HEK293 (cell line): Measurements from ENCODE around the gene KRTAP19-2.

Experiments used
- CTCF ChIA-PET: fragments of 350-600 bp; formaldehyde crosslinking; extraction: SDS; loops from one replicate; lab custom pipeline; 2021; ENCODE audit warnings: antibody characterized with exemption; lab: Yijun Ruan, JAX
- POLR2A ChIA-PET: fragments of 300-600 bp; formaldehyde crosslinking; extraction: SDS; loops from one replicate; lab custom pipeline; 2020; ENCODE audit warnings: antibody characterized with exemption, inconsistent platforms; lab: Yijun Ruan, JAX
- H3K27ac ChIP-seq: fragments of 200-500 bp; sonication (Bioruptor generic); 2 replicates; pipeline ENCODE4 v1.5.1; 2014; ENCODE audit warnings: low read depth, low read length, control low read depth, inconsistent platforms; ENCODE audit errors: extremely low read depth
- H3K36me3 ChIP-seq, 2 experiments: fragments of 200-500 bp in 1 of 2; sonication (Bioruptor generic) in 1 of 2; 1 replicate in 1 of 2; 2 replicates in 1 of 2; pipeline ENCODE4 v1.5.1; 2014 to 2017; ENCODE audit warnings: inconsistent platforms in 2 of 2, low read length in 2 of 2; ENCODE audit not compliant: control insufficient read depth in 2 of 2, insufficient read depth in 1 of 2
- H3K4me1 ChIP-seq: fragments of 200-500 bp; sonication (Bioruptor generic); 2 replicates; pipeline ENCODE4 v1.5.1; 2014; ENCODE audit warnings: mild to moderate bottlenecking, low read length, inconsistent platforms; ENCODE audit not compliant: control insufficient read depth, insufficient read depth
- H3K4me3 ChIP-seq: 2 replicates; pipeline ENCODE4 v1.5.1; 2011; ENCODE audit warnings: low read depth, mild to moderate bottlenecking, control low read depth, low read length, moderate library complexity
- H3K9me3 ChIP-seq: fragments of 200-500 bp; sonication (Bioruptor generic); 2 replicates; pipeline ENCODE4 v1.5.1; 2014; ENCODE audit warnings: low read depth, low read length, inconsistent platforms; ENCODE audit not compliant: control insufficient read depth, insufficient read depth
- ATF2 ChIP-seq: fragments of 450-650 bp; formaldehyde crosslinking; IDR thresholded peaks from 2 replicates; pipeline ENCODE4 v1.5.1; 2016; ENCODE audit warnings: missing biosample characterization, missing genetic modification characterization, low read depth
- GLI4 ChIP-seq: fragments of 450-650 bp; formaldehyde crosslinking; IDR thresholded peaks from 2 replicates; pipeline ENCODE4 v1.5.1; 2016; ENCODE audit warnings: missing biosample characterization, missing genetic modification characterization
- MEIS1 ChIP-seq: sonication (generic); formaldehyde crosslinking; IDR thresholded peaks from 2 replicates; pipeline ENCODE4 v1.8.1; 2022; ENCODE audit warnings: missing genetic modification reagents, mild to moderate bottlenecking, borderline replicate concordance
- OSR2 ChIP-seq: fragments of 450-650 bp; formaldehyde crosslinking; IDR thresholded peaks from 2 replicates; pipeline ENCODE4 v1.5.1; 2016; ENCODE audit warnings: missing biosample characterization, missing genetic modification characterization
- OVOL3 ChIP-seq: fragments of 450-650 bp; formaldehyde crosslinking; IDR thresholded peaks from 2 replicates; pipeline ENCODE4 v1.5.1; 2016; ENCODE audit warnings: missing biosample characterization, missing genetic modification characterization
- SCRT2 ChIP-seq: fragments of 450-650 bp; formaldehyde crosslinking; IDR thresholded peaks from 2 replicates; pipeline ENCODE4 v1.5.1; 2016; ENCODE audit warnings: missing biosample characterization, missing genetic modification characterization
- ZBTB11 ChIP-seq: fragments of 450-650 bp; formaldehyde crosslinking; conservative IDR thresholded peaks from 2 replicates; pipeline ENCODE4 v1.5.1; 2016; ENCODE audit warnings: low read depth, missing biosample characterization, missing genetic modification characterization
- ZBTB48 ChIP-seq: fragments of 450-650 bp; formaldehyde crosslinking; IDR thresholded peaks from 2 replicates; pipeline ENCODE4 v1.5.1; 2016; ENCODE audit warnings: missing biosample characterization, missing genetic modification characterization
- ZFP3 ChIP-seq: fragments of 450-650 bp; formaldehyde crosslinking; IDR thresholded peaks from 2 replicates; pipeline ENCODE4 v1.5.1; 2016; ENCODE audit warnings: low read depth, missing biosample characterization, missing genetic modification characterization
- ZNF112 ChIP-seq: fragments of 450-650 bp; formaldehyde crosslinking; IDR thresholded peaks from 2 replicates; pipeline ENCODE4 v1.5.0; 2017; ENCODE audit warnings: missing biosample characterization, missing genetic modification characterization
- ZNF18 ChIP-seq: fragments of 450-650 bp; formaldehyde crosslinking; IDR thresholded peaks from 2 replicates; pipeline ENCODE4 v1.5.1; 2016; ENCODE audit warnings: missing biosample characterization, missing genetic modification characterization
- ZNF335 ChIP-seq: fragments of 450-650 bp; formaldehyde crosslinking; conservative IDR thresholded peaks from 2 replicates; pipeline ENCODE4 v1.5.1; 2016; ENCODE audit warnings: missing biosample characterization, missing genetic modification characterization
- ZNF416 ChIP-seq: fragments of 450-650 bp; formaldehyde crosslinking; IDR thresholded peaks from 2 replicates; pipeline ENCODE4 v1.5.1; 2016; ENCODE audit warnings: missing biosample characterization, missing genetic modification characterization
- ZNF423 ChIP-seq: fragments of 450-650 bp; formaldehyde crosslinking; IDR thresholded peaks from 2 replicates; pipeline ENCODE4 v1.5.1; 2016; ENCODE audit warnings: missing biosample characterization, missing genetic modification characterization
- ZNF449 ChIP-seq: fragments of 450-650 bp; formaldehyde crosslinking; IDR thresholded peaks from 2 replicates; pipeline ENCODE4 v1.5.1; 2017; ENCODE audit warnings: missing biosample characterization, mild to moderate bottlenecking, missing genetic modification characterization, moderate library complexity
- ZNF473 ChIP-seq: fragments of 450-650 bp; formaldehyde crosslinking; IDR thresholded peaks from 2 replicates; pipeline ENCODE4 v1.5.1; 2017; ENCODE audit warnings: missing biosample characterization, missing genetic modification characterization
- ZNF548 ChIP-seq: fragments of 450-650 bp; formaldehyde crosslinking; IDR thresholded peaks from 2 replicates; pipeline ENCODE4 v1.5.1; 2016; ENCODE audit warnings: missing biosample characterization, missing genetic modification characterization
- ZNF624 ChIP-seq: fragments of 450-650 bp; formaldehyde crosslinking; IDR thresholded peaks from 2 replicates; pipeline ENCODE4 v1.5.1; 2017; ENCODE audit warnings: missing biosample characterization, missing genetic modification characterization
- TF ChIP-seq, protein P1 (sequence below): fragments of 450-650 bp; formaldehyde crosslinking; IDR thresholded peaks from 2 replicates; pipeline ENCODE4 v1.5.1; 2016; ENCODE audit warnings: missing biosample characterization, missing genetic modification characterization, borderline replicate concordance
- TF ChIP-seq, protein P2 (sequence below): fragments of 450-650 bp; formaldehyde crosslinking; IDR thresholded peaks from 2 replicates; pipeline ENCODE4; 2016; ENCODE audit warnings: missing biosample characterization, missing genetic modification characterization
- TF ChIP-seq, protein P3 (sequence below): fragments of 450-650 bp; formaldehyde crosslinking; IDR thresholded peaks from 2 replicates; pipeline ENCODE4 v1.5.1; 2016; ENCODE audit warnings: missing biosample characterization, missing genetic modification characterization

Gene KRTAP19-2

DNA sequence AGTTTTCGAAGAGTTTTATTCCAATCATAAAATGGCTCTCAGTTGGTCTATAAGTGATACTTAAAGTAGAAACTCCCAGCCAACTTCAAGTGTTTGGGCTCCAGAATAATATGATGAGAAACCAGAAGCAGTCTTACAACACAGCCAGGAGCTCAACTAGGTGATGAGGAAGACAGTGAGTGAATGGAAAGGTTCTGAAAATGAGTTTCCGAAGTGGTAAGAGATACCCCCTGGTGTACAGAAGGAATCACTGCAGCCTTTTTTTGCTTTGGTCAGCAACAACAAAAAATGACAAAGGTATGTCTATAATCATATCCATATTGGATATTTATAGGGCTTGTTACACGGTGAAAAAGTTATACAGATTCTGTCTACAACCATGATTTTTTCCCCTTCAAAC, 23.5 kb downstream of the KRTAP19-2 start:
- Histone ChIP-seq H3K9me3 (no peaks in the 10 kb centered on the region), H3K36me3 (no peaks in the 10 kb centered on the region), H3K4me3 (no peak overlapping the region), H3K4me1 (no peaks in the 10 kb centered on the region), H3K27ac (no peak overlapping the region)
- no peak for TF ChIP-seq MEIS1
- TF ChIP-seq, protein P1, sequence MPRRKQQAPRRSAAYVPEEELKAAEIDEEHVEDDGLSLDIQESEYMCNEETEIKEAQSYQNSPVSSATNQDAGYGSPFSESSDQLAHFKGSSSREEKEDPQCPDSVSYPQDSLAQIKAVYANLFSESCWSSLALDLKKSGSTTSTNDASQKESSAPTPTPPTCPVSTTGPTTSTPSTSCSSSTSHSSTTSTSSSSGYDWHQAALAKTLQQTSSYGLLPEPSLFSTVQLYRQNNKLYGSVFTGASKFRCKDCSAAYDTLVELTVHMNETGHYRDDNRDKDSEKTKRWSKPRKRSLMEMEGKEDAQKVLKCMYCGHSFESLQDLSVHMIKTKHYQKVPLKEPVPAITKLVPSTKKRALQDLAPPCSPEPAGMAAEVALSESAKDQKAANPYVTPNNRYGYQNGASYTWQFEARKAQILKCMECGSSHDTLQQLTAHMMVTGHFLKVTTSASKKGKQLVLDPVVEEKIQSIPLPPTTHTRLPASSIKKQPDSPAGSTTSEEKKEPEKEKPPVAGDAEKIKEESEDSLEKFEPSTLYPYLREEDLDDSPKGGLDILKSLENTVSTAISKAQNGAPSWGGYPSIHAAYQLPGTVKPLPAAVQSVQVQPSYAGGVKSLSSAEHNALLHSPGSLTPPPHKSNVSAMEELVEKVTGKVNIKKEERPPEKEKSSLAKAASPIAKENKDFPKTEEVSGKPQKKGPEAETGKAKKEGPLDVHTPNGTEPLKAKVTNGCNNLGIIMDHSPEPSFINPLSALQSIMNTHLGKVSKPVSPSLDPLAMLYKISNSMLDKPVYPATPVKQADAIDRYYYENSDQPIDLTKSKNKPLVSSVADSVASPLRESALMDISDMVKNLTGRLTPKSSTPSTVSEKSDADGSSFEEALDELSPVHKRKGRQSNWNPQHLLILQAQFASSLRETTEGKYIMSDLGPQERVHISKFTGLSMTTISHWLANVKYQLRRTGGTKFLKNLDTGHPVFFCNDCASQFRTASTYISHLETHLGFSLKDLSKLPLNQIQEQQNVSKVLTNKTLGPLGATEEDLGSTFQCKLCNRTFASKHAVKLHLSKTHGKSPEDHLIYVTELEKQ, result no peak
- no peak for TF ChIP-seq GLI4 (tag by site-specific recombination)
- TF ChIP-seq ZFP3, result no peak
- TF ChIP-seq ZNF473, result no peak
- TF ChIP-seq ZNF18, result no peak
- no peak for TF ChIP-seq ZNF624
- TF ChIP-seq, protein P2, sequence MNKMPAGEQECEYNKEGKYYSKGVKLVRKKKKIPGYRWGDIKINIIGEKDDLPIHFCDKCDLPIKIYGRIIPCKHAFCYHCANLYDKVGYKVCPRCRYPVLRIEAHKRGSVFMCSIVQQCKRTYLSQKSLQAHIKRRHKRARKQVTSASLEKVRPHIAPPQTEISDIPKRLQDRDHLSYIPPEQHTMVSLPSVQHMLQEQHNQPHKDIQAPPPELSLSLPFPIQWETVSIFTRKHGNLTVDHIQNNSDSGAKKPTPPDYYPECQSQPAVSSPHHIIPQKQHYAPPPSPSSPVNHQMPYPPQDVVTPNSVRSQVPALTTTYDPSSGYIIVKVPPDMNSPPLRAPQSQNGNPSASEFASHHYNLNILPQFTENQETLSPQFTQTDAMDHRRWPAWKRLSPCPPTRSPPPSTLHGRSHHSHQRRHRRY (tag by site-specific recombination), result no peak
- TF ChIP-seq ZNF416 (tag by site-specific recombination), result no peak
- no peak for TF ChIP-seq ZBTB48 (tag by site-specific recombination)
- no peak for TF ChIP-seq OSR2 (tag by site-specific recombination)
- TF ChIP-seq ATF2 (tag by site-specific recombination), result no peak
- CTCF ChIA-PET, result interaction anchor here (0.6 to 1.5 kb wide), 12 partner anchors 11 to 1803 kb away, joined by 3 to 6 read pairs (median 4); no protein-coding TSS in a partner anchor
- POLR2A ChIA-PET, result no interaction called here

DNA sequence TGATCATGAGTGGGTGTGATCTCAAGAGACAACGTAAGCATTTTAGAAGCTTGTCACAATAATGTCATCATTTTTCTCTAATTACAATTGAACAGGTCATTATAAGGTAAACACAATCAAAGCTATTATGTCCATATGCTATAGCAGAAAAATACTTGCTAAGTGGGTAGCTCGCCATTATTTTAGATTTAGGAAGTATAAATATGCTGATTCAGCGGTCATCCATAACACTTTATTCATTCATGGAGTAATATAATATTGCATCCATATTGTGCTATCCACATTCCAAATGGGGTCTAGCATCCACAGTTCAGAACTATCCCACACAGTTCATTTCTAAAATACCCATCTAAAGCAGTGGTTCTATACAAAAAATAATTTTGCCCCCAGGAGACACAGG, 38.7 kb downstream of the KRTAP19-2 start:
- no peaks in the 10 kb centered on the region for H3K4me1 ChIP-seq
- ChIA-PET POLR2A (no interaction called here), CTCF (interaction anchor here (0.6 to 1.3 kb wide), 2 partner anchors 15 to 1293 kb away, joined by 4 read pairs; no protein-coding TSS in a partner anchor)
- H3K27ac ChIP-seq, result no peak overlapping the region
- no peaks in the 10 kb centered on the region for H3K36me3 ChIP-seq
- no peaks in the 10 kb centered on the region for H3K9me3 ChIP-seq
- H3K4me3 ChIP-seq, result no peak overlapping the region
- TF ChIP-seq, protein P3, sequence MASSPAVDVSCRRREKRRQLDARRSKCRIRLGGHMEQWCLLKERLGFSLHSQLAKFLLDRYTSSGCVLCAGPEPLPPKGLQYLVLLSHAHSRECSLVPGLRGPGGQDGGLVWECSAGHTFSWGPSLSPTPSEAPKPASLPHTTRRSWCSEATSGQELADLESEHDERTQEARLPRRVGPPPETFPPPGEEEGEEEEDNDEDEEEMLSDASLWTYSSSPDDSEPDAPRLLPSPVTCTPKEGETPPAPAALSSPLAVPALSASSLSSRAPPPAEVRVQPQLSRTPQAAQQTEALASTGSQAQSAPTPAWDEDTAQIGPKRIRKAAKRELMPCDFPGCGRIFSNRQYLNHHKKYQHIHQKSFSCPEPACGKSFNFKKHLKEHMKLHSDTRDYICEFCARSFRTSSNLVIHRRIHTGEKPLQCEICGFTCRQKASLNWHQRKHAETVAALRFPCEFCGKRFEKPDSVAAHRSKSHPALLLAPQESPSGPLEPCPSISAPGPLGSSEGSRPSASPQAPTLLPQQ (tag by site-specific recombination), result no peak
- TF ChIP-seq ZNF335 (tag by site-specific recombination), result no peak
- TF ChIP-seq OVOL3 (tag by site-specific recombination), result no peak
- TF ChIP-seq ZBTB11 (tag by site-specific recombination), result no peak
- no peak for TF ChIP-seq SCRT2 (tag by site-specific recombination)
- no peak for TF ChIP-seq ZNF449 (tag by site-specific recombination)
- TF ChIP-seq MEIS1, result no peak
- no peak for TF ChIP-seq ZNF423 (tag by site-specific recombination)
- no peak for TF ChIP-seq ZNF548
- TF ChIP-seq ZNF112 (tag by site-specific recombination), result no peak
